Left cardiac atrium (tissue), 4 donors: ENCODE measurements around the gene RARB. TPM values are rescaled to one million over a fixed set of nuclear protein-coding genes. Genes with fewer than 3 reads are reported as not detected.

ENCODE experiments used
- ATAC-seq, 2 donors: fragments of 200-7000 bp; cut with Tn5 transposase; one replicate each; pipeline ENCODE4 v1.9.1; 2020; ENCODE audit warnings: mild to moderate bottlenecking in 2 of 2, moderate library complexity in 2 of 2
- DNase-seq: peaks from one replicate; pipeline ENCODE4 v3.0.0-alpha.2; 2020
- intact Hi-C, 2 donors: fragments of 100-400 bp; cut with DNase I; formaldehyde crosslinking; loops; one replicate each; pipeline versions ENCODE4 v1.14.1 to v1.15.1; 2022 to 2023
- total RNA-seq, 2 donors: library from RNA; stranded (reverse); fragmentation: NEBNext Ultra II Directional; extraction: Animal tissue kit (Norgen Biotek cat#: 25700); gene quantifications; one replicate each; pipeline ENCODE4 v1.2.1, GENCODE V29; 2021
- donor health status: DM: no; HTN: yes; CAD: no.
- donor health status: DM: no; HTN: yes; CAD: no; lungs with severe emphysema.
- donor health status: DM: yes; HTN: yes; CAD: no.
- donor health status: Dilated cardiomyopathy.

The RARB gene
- total RNA-seq, 2 donors from 2014 or later: 12.1 to 24.1 TPM

DNA sequence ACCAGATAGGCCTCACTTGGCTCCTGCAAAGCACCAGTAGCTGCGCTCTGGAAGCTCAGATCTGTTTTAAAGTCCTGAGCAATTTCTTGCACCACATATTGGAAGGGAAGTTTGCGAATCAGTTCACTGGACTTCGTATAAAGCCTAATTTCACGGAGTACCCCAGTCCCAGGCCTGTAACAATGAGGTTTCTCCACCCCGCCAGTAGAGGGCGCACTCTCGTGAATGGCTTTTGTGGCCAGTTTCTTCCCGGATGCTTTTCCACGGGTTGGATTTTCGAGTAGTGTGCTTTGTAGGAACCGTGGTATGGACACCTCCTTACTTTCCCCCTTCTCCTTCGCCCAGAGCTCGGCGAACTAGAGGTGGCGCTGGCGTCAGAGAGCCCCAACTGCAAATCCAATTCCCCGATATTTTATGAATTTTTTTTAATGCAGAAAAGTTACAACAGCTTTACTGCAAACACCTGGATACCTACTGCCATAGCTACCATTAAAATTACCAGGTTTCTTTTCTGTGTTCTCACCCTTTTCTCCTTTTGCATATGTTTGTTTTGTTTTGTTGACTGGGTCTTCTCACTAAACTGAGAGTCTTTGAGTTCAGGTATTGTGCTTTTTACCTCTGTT, 13.3 kb downstream of the RARB start:
- DNase-seq (no peak), ATAC-seq (no peak)
- intact Hi-C loops: no loop called here

DNA sequence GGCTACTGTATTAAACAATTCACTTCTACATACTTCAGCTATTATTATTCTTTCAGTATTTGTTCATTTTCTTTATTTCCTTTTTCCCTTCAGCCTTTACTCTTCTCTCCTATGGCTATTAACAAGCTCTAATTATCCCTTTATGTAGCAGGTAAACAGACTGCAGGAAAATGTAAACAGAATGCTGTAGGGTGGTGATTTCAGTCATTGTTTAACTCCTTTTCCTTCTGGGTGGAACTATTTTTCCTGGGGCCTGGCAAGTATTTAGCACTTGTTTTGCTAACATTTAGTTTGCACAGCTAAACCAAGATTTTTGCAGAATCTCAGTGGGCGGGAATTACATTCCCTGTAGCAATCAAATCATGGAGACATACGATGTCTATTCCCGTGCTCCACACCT, 14.4 kb downstream of the RARB start:
- DNase-seq (no peak), ATAC-seq (no peak)
- intact Hi-C loops: no loop called here

DNA sequence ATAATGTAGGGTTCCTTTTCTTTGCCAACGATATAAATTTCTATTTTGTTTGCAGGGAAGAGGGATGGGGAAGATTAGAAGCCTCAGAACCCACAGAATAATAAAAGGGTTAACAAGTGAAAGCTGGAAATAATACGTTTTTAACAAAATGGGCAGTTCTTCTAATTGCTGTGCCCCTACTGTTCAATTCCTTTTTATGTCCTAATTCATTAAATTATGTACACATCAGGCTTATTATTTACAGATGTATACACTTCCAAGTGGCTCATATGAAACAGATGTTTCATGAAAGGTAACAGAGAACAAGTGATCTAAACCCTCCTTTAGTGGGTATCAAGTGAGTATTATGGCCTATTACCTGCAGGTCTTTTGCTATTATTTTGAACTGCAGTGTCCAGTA, 16.2 kb downstream of the RARB start:
- DNase-seq: no peak
- intact Hi-C loops: no loop called here
- no peak for ATAC-seq

DNA sequence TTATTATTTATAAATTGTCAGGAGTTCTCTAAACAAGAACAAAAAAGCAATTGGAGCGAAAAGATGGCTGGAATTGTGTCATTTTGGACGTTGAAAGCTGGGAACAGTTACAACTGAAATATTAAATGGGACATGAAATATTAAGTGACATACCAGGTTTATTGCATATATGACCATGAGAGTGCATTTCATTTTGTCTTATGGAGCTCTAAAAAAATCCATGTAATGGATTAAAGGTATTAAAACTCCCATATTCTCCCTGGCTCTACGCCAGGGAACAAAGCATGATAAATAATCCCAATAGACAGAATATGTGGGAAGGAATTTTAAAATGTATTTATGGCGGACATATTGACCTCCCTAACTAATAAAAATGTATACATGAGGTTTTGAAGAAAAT, 17.7 kb downstream of the RARB start:
- ATAC-seq: no peak
- DNase-seq: no peak
- intact Hi-C loops: no loop called here

DNA sequence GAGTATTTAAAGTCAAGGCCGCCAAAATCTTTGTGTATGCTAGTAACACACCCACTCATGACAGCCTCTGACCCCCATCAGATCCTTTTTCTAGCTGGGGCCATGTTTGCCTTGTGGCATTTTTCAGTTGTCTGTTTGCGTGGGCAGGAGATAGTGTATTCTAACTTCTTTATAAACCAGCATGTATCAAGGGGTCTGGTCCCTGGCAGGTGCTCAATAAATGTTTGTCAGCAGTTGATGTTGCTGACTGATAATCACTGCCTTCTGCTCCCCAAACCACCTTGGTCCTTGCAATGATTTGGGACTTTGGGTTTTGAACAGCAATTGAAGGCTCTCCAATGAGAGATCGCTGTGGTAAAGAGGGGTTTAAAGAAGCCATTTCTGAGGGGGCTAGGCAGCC, 19.2 kb downstream of the RARB start:
- no peak for ATAC-seq

DNA sequence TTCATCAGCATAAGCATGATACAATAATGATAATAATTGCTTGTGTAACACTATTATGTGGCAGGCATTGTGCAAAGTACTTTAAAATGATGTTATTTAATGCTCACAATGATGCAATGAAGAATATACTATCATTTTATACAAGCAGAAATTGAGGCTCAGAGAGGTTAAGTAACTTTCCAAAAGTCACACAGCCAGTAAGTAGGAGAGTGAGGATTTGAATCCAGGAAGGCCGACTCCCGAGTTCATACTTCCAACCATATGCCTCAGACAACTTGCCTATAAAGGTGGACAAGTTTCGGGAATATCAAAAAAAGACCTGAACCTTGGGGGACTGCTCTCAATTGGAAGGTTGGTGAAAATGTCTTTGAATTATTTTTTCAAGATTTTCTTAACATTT, 19.9 kb downstream of the RARB start:
- intact Hi-C loops: no loop called here
- ATAC-seq (no peak), DNase-seq (no peak)

More for the DNA sequence above, 19.2 kb downstream of the RARB start:
- no peak for DNase-seq
- intact Hi-C loops: no loop called here

DNA sequence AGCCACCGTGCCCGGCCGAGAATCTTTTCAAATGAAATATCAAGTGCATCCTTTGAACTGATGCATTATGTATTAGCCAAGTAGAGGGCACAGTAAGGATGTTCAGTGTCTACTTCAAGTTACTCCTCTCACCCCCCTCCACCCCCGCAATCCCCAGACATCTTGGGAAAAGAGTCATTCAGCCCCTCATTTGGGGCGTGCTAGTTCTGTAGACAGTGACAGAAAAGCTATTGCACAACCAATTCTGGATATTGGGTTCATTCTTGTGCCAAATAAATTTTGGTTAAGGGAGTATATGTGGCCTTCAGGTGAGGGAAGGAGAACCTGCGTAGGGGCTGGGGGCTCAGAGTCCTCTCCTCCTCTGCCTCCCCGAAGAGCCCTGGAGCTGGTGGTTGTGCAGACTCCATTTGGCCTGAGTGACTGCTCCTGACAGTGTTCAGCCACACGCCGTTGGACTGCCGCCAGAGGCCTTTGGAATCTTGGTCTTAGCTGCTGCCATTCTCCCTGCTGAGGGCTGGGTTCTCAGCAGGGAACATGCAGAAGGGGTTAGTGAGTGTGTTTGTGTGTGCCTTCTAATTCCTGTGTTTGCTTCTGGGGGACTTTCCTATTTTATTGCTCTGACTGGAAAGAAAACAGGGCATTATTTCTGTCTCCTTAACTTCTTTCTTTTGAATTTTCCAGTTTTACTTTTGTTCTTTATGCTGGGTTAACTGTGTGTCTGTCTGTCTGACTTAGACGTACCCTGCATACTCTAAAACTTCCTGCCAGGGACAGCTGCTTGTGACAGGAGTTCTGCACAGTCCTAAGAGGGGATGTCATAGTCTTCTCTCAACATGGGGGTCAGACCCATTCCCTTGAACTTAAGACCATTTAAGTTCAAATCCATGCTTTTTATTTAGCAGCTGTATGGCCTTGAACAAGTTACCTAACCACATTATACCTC, 21.0 kb downstream of the RARB start:
- peak; percentile 93 for DNase-seq
- intact Hi-C loops: no loop called here
- ATAC-seq: peak; percentile 94 to 97

DNA sequence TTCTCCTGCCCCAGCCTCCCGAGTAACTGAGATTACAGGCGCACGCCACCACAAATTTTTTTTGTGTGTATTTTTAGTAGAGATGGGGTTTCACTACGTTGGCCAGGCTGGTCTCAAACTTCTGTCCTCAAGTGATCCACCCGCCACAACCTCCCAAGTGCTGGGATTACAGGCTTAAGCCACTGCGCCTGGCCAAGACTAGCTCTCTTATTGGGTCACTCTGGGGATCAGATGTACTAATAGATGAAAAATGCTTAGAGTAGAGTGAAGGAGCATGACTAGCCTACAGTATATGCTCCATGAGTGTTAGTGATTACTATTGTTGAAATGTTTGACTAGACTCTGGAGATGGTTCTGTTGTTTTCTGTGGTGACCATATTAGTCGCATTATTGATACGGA, 21.8 kb downstream of the RARB start:
- DNase-seq: no peak
- no peak for ATAC-seq
- intact Hi-C loops: no loop called here

DNA sequence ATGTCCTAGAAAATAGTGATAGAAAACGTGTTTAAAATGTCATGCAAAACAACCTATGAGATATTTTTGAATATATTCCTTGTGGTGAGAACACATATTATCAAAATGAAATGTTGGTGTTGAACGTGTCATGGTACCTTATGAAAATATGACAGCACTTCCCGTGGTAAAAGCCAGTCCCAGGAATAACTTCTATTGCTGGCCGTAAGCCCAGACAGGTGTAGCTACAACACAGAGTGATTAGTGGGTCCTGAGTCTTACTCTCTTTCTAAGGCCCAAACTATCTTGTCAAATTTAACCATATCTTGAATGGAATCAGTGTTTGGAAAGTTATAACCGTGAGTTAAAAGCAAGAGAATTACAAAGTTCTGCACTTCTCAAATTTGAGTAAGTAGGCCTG, 24.1 kb downstream of the RARB start:
- intact Hi-C loops: no loop called here
- ATAC-seq (no peak), DNase-seq (no peak)

DNA sequence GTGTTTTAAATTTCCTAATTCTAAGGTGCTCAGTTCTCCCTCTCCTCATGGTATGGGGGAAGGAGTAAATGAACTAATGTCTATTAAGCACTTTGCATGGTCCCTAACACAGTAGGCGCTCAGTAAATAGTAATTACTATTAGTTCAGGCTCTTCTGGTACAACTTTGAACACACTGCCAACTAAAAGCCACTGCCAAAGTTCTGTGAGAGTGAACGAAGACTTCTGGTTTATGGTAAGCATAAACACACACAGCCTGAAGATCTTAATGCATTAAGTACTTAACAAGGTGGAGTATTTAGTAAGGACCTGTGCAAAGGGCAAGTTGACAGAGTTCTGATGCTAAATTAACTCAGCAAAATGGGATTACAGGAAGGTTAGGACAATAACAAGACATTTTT, 24.7 kb downstream of the RARB start:
- no peak for ATAC-seq
- intact Hi-C loops: no loop called here
- DNase-seq: no peak

DNA sequence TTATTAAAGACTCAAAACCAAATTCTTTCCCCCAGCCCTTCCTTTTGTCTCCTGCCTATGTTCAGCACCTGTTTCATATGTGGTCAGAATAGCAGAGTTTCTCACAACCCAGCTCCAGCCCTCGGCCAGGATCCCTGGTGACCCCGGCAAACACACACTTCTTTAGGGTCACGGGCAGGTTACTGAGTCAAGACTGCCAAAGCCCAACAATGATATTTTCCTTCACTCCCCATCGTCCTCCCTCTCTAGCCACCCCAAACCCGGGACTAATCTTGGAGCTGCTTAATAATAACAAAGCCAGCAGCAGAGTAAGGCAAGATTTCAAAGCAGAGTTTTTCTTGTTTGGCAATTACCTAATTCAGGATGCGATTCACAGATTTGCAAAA, 25.5 kb downstream of the RARB start:
- DNase-seq (peak; percentile 17), ATAC-seq (no peak)
- intact Hi-C loops: no loop called here

DNA sequence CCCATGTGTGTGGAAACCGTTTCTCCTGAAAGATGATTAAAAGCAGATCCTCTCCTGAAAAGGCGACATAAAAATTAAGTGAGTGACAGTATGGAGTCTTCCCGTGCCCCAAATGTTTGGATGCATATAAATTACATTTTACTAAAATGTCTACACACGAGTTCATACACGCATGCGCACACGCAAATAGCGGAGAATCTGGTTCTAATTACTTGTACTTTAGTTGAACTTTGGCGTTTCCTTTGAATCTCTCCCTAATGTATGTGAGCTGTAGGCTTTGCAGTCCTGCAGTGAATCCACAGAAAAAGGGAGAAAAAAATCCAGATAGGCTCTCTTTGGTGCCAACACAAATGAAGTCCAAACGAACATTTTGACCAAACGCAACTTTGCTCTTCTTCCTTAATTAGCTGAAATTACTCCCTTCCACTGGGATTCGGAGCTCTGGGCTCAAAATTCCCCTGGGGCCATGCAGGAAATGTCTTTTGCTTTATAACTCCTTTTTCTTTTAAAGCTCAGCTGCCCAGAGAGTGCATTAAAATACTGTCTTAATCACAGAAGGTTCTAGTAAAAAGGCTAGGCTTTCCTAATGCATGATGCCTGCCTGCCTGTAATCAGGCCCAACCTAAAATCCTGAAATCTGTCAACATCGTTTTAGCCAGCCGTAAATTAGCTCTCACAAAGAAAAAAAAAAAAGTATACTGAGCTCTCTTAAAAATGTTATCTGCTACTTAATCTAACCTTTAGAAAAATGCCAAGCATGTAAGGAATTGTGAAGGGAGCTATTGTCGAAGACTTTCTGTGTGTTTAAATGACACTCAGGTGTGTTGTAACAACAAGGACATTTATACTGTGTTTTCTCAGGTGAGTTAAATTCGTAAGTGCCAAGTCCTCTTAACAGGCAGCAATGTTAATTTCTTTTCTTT, 26.2 kb downstream of the RARB start:
- no peak for ATAC-seq
- intact Hi-C loops: no loop called here
- DNase-seq: peak; percentile 26

DNA sequence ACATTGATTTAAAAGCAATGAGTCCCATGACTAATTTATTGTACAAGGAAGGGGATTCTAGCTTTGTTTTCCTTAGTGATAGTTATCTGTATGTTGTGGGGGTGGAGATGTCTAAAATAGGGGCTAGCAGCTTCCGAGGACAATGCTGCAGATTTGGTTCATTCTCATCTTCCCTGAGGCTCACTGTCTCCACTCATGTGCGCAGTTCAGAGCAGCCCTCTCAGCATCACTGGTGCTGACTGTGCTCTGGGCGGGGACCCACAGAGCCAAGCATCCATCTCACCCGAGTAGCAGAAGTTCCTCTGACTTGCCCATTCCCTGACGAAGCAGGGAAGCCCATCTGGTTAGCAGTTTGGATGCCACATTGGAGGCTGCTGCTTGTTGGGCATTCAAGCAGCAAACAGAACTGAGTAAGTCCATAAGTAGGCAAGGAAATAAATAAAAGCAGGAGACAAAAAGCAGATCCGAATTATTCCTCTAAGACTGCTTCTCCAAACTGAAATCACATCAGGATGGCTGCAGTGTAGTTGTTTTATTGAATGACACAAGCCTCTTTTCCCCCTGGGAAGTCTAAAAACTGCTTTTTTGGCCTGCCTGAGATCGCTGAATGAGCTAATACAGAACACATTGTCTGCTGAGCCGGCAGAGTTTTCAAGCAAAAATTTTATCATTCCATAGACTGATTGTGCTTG, 27.5 kb downstream of the RARB start:
- ATAC-seq (peak; percentile 73 to 86), DNase-seq (peak; percentile 46)
- intact Hi-C loops: no loop called here

DNA sequence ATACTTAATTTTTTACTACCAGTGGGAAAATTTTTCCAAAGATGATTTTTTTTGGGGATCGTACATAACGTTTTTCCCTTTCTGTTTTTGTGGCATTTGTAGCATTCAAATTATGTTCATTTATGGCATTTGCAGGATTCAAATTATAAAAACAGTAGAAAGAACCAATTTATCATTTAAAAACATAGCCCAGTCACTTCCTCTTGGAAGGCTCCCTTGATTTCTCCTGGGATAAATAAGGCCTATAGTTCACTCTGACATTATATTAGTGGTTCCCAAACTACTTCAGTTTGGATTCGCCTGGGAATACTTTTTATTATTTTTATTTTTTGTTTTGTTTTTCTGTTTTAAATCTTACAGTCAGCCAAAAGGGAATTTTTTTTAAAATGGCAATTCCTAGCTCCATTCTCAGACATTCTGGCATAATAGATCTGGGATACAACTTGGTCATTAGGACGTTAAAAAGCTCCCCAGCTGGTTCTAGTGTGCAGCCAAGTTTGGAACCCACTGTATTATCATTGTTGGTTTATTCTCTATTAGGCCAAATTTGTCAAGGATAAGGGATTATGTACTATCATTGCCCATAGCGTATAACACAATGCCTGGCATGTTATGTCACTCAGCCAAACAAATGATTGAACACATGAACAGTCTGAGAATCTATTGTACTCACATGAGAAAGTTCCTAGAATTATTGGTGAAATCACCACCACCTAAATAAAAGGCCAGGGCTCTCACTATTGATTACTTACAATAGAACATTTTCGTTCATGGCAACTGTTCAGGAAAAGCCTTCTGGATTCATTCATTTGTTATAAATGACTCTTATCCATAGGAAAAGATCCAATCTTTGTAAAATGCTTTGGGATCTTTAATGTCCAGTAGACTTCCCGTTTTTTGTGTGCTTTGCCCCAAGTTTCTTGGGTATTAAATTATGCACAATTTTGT, 28.9 kb downstream of the RARB start:
- DNase-seq: no peak
- intact Hi-C loops: no loop called here
- no peak for ATAC-seq

DNA sequence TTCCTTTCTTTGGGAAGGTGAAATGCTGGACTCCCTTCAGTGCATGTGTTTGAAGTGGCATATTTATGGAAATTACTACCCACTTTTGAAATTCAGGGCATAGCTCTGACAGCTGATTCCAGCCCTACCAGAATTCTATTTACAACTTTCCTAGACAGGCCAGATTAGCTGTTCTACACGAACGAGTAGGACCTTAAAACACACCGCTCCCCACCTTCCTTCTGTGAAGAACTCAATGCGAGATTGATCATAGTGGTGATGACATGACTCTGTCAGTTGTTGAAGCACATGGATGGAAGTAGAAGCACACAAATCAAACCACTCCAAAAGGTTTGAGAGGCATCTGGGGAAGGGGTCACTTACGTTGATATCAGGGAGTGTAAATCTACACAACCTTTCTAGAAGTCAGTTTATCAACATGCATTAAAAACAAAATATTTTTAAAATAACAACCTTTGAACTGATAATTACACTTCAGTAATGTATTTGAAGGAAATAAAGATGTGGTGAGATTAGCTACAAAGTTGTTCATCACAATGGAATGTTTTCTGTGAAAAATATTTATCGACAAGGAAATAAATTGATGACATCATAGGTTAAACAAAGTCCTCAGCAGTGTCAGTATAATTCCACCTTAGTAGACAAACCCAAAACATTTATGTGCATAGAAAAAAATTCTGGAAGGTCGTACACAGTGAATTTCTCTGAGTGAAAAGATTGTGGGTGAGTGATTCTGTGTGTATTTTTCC, 29.8 kb downstream of the RARB start:
- ATAC-seq (peak; percentile 20 to 21), DNase-seq (no peak)
- intact Hi-C loops: no loop called here

DNA sequence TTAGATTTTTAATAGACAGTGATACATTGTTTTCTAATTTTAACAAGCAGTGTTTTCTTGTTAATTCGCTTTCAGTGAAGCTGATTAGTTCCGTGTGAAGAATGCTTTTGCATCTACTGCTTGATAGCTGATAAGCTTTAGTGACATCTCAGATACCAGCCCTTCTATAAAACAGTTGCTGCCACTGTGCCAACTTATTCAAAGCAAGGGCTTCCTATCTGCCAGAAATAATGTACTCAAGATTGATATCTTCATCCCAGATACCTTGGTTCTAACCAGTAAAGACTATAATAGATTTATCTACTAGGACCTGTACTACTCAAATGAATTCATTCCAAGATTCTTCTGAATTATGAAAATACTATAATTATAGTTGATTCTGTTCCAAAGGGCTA, 30.4 kb downstream of the RARB start:
- no peak for ATAC-seq
- no peak for DNase-seq
- intact Hi-C loops: no loop called here

DNA sequence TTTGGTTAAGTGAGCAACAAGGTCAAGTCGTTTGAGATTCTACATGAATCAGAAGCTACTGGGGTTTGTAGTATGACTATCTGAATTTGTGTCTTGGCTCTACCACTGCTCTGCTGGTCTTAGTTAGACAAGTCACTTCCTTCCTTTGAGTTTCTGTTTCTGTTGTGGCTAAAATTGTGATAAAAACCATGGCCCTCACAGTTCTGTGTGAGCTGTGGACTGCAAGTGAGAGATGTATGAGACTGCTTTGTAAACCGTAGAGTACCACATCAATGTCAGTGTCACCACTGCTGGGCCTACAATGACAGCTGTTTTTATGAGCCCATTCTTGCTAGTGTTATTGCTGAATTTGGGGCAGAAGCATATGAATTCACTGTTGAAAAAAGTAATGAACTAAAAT, 32.7 kb downstream of the RARB start:
- intact Hi-C loops: no loop called here
- DNase-seq: no peak
- ATAC-seq: peak in 1 of 2 donors; percentile 21
